MM.1S (cell line): ENCODE results near the gene POC5.

Experiments used
- DNase-seq: peaks from one replicate; pipeline ENCODE4 v3.0.0-alpha.2; 2015
- H2AFZ ChIP-seq: fragments of 300-600 bp; sonication (generic); 2 replicates; pipeline ENCODE4 v1.6.0; 2016; ENCODE audit warnings: antibody characterized with exemption, low read length
- H3F3A ChIP-seq: fragments of 300-600 bp; sonication (generic); 2 replicates; pipeline ENCODE4 v1.6.1; 2016; ENCODE audit warnings: mild to moderate bottlenecking, antibody characterized with exemption, low read length, moderate library complexity, mixed read lengths; ENCODE audit not compliant: insufficient read depth
- H3K27ac ChIP-seq: fragments of 300-600 bp; sonication (generic); 2 replicates; pipeline ENCODE4 v1.5.1; 2016; ENCODE audit warnings: mild to moderate bottlenecking, low read length
- H3K27me3 ChIP-seq: fragments of 300-600 bp; sonication (generic); replicated peaks from 2 replicates; pipeline ENCODE4 v1.6.0; 2016; ENCODE audit warnings: low read length; ENCODE audit not compliant: insufficient read depth
- H3K36me3 ChIP-seq: fragments of 300-600 bp; sonication (generic); replicated peaks from 2 replicates; pipeline ENCODE4 v1.6.1; 2016; ENCODE audit warnings: mild to moderate bottlenecking, low read length, mixed read lengths; ENCODE audit not compliant: insufficient read depth
- H3K4me1 ChIP-seq: fragments of 300-600 bp; sonication (generic); 2 replicates; pipeline ENCODE4 v1.6.1; 2016; ENCODE audit warnings: low read length, mixed read lengths
- H3K4me2 ChIP-seq: fragments of 300-600 bp; sonication (generic); 2 replicates; pipeline ENCODE4 v1.6.0; 2016; ENCODE audit warnings: low read depth, low read length
- H3K4me3 ChIP-seq: fragments of 300-600 bp; sonication (generic); 2 replicates; pipeline ENCODE4 v1.5.1; 2016; ENCODE audit warnings: low read length, mixed read lengths
- H3K79me2 ChIP-seq: fragments of 300-600 bp; sonication (generic); 2 replicates; pipeline ENCODE4 v1.6.1; 2016; ENCODE audit warnings: mixed run types, low read length, mixed read lengths
- H3K9ac ChIP-seq: fragments of 300-600 bp; sonication (generic); 2 replicates; pipeline ENCODE4 v1.6.1; 2016; ENCODE audit warnings: low read length, mixed read lengths
- H3K9me2 ChIP-seq: fragments of 300-600 bp; sonication (generic); replicated peaks from 2 replicates; pipeline ENCODE4 v1.6.1; 2016; ENCODE audit warnings: mild to moderate bottlenecking, low read length, mixed read lengths; ENCODE audit not compliant: insufficient read depth
- H3K9me3 ChIP-seq: fragments of 300-600 bp; sonication (generic); replicated peaks from 2 replicates; pipeline ENCODE4 v1.6.1; 2016; ENCODE audit warnings: mild to moderate bottlenecking, low read length, mixed read lengths; ENCODE audit not compliant: insufficient read depth
- H4K20me1 ChIP-seq: fragments of 300-600 bp; sonication (generic); 2 replicates; pipeline ENCODE4 v1.6.1; 2016; ENCODE audit warnings: mild to moderate bottlenecking, low read length, moderate library complexity, mixed read lengths; ENCODE audit not compliant: insufficient read depth
- EZH2 ChIP-seq: fragments of 300-600 bp; sonication (generic); optimal IDR thresholded peaks from 2 replicates; pipeline ENCODE3; 2017; ENCODE audit warnings: low read depth, mild to moderate bottlenecking, antibody characterized with exemption, low read length, mixed read lengths
- EZH2phosphoT487 ChIP-seq: fragments of 300-600 bp; sonication (generic); IDR thresholded peaks from 2 replicates; pipeline ENCODE4 v1.6.1; 2018; ENCODE audit warnings: antibody characterized with exemption, low read length
- TF ChIP-seq, protein P1 (sequence below): fragments of 300-600 bp; sonication (generic); IDR thresholded peaks from 2 replicates; pipeline ENCODE4 v1.5.1; 2016; ENCODE audit warnings: antibody characterized with exemption, low read length, mixed read lengths

POC5 gene

GRCh38 chr5:75656311-75657003 is 60.8 kb downstream of the POC5 start:
- no peak overlapping the region for H3K4me2 ChIP-seq
- H4K20me1 ChIP-seq, result no peaks in the 10 kb centered on the region
- H3K9me3 ChIP-seq, result no peaks in the 10 kb centered on the region
- no peak for TF ChIP-seq EZH2
- TF ChIP-seq, protein P1, sequence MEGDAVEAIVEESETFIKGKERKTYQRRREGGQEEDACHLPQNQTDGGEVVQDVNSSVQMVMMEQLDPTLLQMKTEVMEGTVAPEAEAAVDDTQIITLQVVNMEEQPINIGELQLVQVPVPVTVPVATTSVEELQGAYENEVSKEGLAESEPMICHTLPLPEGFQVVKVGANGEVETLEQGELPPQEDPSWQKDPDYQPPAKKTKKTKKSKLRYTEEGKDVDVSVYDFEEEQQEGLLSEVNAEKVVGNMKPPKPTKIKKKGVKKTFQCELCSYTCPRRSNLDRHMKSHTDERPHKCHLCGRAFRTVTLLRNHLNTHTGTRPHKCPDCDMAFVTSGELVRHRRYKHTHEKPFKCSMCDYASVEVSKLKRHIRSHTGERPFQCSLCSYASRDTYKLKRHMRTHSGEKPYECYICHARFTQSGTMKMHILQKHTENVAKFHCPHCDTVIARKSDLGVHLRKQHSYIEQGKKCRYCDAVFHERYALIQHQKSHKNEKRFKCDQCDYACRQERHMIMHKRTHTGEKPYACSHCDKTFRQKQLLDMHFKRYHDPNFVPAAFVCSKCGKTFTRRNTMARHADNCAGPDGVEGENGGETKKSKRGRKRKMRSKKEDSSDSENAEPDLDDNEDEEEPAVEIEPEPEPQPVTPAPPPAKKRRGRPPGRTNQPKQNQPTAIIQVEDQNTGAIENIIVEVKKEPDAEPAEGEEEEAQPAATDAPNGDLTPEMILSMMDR, result no peak
- TF ChIP-seq EZH2phosphoT487, result no peak
- H3K9ac ChIP-seq, result no peak overlapping the region
- H3F3A ChIP-seq, result no peaks in the 10 kb centered on the region
- no peaks in the 10 kb centered on the region for H3K9me2 ChIP-seq
- no peak for DNase-seq
- no peaks in the 10 kb centered on the region for H3K27me3 ChIP-seq
- H3K36me3 ChIP-seq, result no peaks in the 10 kb centered on the region
- H3K27ac ChIP-seq, result no peak overlapping the region
- no peak overlapping the region for H3K4me3 ChIP-seq
- H3K4me1 ChIP-seq, result no peaks in the 10 kb centered on the region
- H3K79me2 ChIP-seq, result no peaks in the 10 kb centered on the region
- no peak overlapping the region for H2AFZ ChIP-seq

DNA sequence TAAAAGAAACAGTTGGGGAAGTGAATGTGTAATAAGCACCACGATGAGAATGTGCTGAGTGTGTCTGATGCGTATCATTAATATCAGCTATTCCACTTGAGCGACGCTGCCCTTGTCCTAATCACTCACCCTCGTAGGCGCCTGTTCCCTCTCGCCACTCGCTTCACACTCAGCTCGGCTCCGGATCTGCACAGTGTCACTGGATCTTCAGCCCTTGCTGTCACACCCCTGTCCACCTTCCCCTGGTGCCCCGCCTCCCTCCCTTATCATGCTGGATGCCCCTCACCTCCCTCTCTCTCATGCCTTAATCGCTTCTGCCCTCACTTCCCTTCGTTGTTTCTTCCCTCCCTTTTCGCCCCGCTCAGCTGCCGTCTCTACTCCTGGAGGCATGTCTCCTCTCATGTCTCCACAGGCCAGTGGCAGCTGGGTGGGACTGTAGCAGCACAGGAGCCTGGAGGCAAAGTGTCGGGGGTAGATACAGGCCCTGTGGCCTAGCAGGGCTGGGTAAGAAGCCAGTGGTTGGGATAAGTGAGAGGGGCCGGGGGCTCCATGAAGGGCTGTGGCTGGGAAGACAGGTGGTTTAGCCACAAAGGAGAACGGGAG is 62.4 kb downstream of the POC5 start:
- no peaks in the 10 kb centered on the region for H3K27me3 ChIP-seq
- no peak for DNase-seq
- H3K36me3 ChIP-seq, result no peaks in the 10 kb centered on the region
- no peaks in the 10 kb centered on the region for H3K9me3 ChIP-seq
- no peaks in the 10 kb centered on the region for H3K4me1 ChIP-seq
- no peaks in the 10 kb centered on the region for H3F3A ChIP-seq
- H3K4me3 ChIP-seq, result no peak overlapping the region
- H3K27ac ChIP-seq, result no peak overlapping the region
- no peak overlapping the region for H3K4me2 ChIP-seq
- H3K9me2 ChIP-seq, result no peaks in the 10 kb centered on the region
- H2AFZ ChIP-seq, result no peak overlapping the region
- no peak for TF ChIP-seq EZH2phosphoT487
- no peak for TF ChIP-seq EZH2
- TF ChIP-seq, protein P1, result no peak
- H3K9ac ChIP-seq, result no peak overlapping the region
- H4K20me1 ChIP-seq, result no peaks in the 10 kb centered on the region
- H3K79me2 ChIP-seq, result no peaks in the 10 kb centered on the region

DNA sequence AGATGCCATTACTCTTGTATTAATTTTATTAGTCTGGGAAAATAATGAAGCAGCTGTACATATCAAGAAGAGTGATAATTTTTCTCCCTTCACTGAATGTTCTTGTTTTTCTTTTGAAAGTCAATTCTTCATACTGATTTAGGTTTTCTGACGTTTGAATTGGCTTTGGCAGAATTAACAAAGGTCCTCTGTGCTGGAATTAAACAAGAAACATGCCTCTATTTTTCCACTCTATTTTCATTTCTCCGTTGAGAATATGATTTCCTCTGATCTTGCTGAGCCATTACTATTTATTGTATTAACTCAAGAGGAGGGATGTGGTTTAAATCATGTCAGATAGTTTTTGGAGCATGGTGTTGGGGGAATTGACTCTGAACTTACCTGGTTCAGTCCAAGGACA is 63.7 kb downstream of the POC5 start:
- H3K9me3 ChIP-seq, result no peaks in the 10 kb centered on the region
- no peak overlapping the region for H3K9ac ChIP-seq
- no peak overlapping the region for H2AFZ ChIP-seq
- H3K27me3 ChIP-seq, result no peaks in the 10 kb centered on the region
- no peaks in the 10 kb centered on the region for H3F3A ChIP-seq
- H3K79me2 ChIP-seq, result no peaks in the 10 kb centered on the region
- no peak for DNase-seq
- no peaks in the 10 kb centered on the region for H4K20me1 ChIP-seq
- H3K27ac ChIP-seq, result no peak overlapping the region
- H3K9me2 ChIP-seq, result no peaks in the 10 kb centered on the region
- no peak overlapping the region for H3K4me2 ChIP-seq
- H3K4me3 ChIP-seq, result no peak overlapping the region
- H3K36me3 ChIP-seq, result no peaks in the 10 kb centered on the region
- TF ChIP-seq EZH2 (no peak), EZH2phosphoT487 (no peak)
- TF ChIP-seq, protein P1, result no peak
- no peaks in the 10 kb centered on the region for H3K4me1 ChIP-seq
